ENCODE results near the gene DPYSL5.

GRCh38 chr2:26994983-26995382, 147.1 kb downstream of the DPYSL5 start:
- no peak for TF ChIP-seq POLR2AphosphoS5 (IDR thresholded peaks at IDR 0.05; ENCODE audit: low read depth, low read length)
- no peak for TF ChIP-seq PAX5 (IDR thresholded peaks at IDR 0.05; ENCODE audit: insufficient read depth, low read length, severe bottlenecking)
- no peak for TF ChIP-seq POLR2A (IDR thresholded peaks at IDR 0.05; ENCODE audit: low read depth, low read length)
- no peak for TF ChIP-seq TAF1 (IDR thresholded peaks at IDR 0.05; ENCODE audit: low read depth, low read length)
